GM21529 (cell line): ENCODE results near the gene GUCY2F.

Source experiments
- ATAC-seq: cut with Tn5 transposase; IDR thresholded peaks from one replicate; pipeline ENCODE4 v1.9.1; 2021; ENCODE audit not compliant: unreplicated experiment

Gene GUCY2F

DNA sequence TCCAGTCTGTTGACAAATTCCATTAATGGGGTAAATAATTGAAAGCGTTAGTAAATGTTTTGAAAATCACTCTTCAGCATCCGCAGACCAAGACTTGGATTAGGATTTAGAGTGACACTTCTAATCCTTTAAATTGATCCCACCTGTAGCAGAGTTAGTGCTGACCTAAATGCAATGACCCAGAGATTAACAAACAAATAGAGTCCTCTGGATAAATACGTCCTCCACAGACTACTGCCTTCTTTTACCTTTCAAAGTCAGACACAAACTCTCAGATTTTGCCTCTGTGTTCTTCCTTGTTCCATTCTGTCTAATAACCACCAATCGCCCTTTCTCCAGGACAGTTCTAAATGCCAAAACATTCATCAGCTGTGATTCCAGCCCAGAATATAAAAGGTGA is at the start of gene GUCY2F:
Gene GUCY2F, minus strand, starts transcription at position 101 of the 400 bp plus-strand sequence. CDS start 6,150 bp downstream, outside the sequence.
- no peak for ATAC-seq

DNA sequence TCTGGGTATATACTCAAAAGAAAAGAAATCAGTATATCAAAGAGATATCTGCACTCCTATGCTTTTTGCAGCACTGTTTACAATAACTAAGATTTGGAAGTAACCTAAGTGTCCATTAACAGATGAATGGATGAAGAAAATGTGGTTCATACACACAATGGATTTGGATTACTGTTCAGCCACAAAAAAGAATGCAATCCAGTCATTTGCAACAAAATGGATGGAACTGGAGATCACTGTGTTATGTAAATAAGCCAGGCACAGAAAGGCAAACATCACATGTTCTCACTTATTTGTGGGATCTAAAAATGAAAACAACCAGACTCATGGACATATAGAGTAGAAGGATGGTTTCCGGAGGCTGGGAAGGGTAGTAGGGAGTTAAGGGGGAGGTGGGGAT is 37.1 kb upstream of the GUCY2F start:
- no peak for ATAC-seq

DNA sequence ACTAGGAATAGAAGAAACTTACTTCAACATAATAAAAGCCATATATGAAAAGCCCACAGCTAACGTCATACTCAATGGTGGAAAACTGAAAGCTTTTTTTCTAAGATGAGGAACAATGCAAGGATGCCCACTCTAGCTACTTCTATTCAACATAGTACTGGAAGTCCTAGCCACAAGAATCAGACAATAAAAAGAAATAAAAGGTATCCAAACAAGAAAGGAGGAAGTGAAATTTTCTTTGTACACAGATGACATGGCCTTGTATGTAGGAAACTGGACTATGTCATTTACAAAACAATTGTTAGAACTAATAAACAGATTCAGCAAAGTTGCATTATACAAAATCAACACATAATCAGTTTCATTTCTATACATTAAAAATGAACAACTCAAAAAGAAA is 29.2 kb upstream of the GUCY2F start:
- ATAC-seq, result no peak

DNA sequence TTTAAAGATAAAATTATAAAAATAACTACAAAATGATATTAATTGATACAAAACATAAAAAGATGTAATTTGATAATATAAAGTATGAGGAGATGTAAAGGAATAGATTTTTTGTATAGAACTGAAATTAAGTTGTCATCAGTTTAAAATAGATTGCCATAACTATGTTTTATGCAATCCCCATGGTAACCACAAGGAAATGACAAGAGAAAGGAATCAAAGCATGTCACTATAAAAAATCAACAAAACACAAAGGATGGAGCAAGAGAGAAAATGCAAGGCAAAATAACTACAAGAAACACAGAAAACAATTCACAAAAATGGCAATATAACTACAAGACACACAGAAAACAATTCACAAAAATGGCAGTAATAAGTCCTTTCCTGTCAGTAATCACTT is 27.0 kb upstream of the GUCY2F start:
- no peak for ATAC-seq

DNA sequence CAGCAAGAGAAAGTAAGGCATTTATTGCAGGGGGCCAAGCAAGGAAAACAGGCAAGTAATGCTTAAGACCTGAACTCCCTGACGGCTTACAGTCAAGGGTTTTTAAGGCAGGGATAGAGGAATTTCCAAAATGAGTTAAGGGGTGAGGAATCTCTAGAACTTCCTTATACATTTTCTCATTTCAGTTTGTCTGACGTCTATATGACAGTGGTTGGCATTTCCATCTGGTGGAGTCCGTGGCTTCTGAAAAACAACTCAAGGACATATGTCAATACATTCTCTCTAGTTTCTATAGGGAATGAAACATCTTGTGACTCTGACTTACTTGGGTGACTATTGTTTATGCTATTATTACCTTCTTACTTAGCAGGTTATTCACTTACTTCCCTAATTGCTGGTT is 19.3 kb upstream of the GUCY2F start:
- no peak for ATAC-seq

DNA sequence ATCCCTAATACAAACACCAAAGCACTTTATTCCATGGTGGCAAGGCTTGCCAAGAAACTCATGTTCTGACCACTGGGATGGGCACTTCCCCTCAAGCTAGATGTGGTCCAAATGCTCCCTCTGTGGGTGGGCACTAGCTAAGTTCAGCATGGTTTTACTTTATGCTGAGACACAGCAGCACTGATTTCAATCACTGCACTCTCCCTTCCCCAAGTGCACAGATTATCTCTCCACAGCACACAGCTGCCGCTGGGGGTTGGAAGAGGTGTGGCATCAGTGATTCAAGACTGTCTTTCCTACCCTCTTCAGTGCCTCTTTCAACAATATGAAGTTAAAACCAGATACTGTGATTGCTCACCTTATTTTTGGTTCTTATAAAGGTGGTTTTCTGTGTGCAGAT is 16.5 kb upstream of the GUCY2F start:
- no peak for ATAC-seq

DNA sequence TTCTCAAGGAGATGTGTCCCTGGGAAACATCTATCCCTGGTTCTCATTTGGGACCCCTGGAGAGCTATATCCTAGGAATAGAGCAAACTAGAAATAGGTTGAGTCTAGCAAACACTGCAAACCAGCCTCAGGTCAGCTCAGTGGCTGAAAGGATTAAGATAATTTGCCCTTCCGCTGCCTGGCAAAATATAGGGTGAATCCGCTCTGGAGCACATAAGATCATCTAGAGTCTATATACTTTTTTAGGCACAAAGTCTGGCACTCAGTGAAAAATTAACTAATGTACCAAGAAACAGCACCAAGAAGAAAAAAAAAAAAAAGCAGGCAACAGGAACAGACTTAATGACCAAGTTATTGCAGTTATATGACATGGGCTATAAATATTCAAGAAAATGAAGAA is 7.3 kb upstream of the GUCY2F start:
- no peak for ATAC-seq

DNA sequence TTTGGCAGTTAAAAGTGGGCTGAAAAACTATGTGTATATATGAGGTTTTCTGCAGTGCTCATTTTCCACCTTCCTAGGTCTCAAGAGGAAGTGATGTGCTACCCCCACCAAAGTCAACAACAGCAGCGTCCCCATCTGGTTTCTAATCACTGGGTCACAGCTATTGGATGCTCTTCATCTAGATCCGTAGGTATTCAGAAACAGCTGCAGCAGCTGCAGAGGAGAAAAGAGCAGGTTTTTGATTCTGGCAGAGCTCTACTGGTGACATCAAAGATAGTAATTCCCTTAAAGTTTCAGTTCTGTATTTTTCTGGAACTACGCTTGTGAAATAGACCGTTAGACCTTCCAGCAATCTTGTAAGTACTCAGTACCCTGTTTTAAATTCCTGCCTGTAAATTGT is 5.8 kb upstream of the GUCY2F start:
- peak; percentile 63 for ATAC-seq

DNA sequence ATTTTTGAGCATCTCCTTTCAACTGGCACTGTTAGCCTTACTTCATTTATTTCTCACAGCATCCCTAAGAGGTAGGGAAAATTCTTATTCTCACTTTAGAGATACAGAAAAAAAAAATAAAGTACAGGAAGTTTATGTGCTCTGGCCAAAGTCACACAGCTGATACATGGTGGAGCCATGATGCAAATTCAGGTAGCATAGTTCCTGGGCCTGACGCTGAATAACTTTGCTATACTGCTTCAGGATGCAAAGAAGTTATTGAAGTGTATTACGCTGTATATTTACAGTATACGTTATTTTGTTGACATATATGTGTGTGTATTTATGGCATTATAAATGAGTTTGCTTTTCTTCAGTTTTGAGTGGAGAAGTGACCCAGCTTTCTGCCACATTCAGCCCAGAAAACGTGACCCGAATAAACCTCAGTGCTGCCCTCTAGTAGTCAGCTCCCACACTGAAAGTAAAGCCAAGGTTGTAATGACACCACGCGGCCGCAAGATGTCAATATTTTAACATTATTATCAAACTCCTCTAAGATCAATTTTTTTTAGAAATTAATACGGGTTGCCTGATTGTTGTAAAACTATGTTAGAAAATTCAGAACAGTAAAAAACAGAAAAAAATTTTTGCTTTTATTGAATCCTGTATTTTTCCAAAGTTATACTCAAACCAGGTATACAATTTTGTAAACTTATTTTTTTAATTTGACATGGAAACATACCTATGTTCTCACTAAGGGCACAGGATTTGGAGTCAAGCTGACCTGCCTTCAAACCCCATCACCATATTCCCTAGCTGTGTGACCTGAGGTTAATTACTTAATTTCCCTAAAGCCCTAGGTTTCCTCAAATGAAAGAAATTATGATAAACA is 3.8 kb upstream of the GUCY2F start:
- ATAC-seq, result peak; percentile 72

DNA sequence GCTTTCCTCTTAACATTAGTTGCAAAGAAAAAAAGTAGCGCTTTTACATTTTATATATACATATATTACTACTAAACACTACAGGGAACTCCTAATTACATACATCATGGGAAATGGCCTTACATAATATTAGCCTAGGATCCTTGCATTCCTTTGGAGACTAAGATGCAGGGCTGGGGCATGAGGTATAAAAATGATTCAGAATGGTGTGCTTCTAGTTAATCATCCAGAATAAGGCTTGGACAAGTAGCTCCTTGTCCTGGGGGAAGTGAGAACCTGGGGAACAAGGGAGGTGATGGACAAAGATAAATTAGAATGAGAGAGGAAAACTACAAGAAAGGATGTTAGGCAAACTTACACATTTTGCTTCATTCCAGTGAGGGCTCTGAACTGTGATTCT is 3.0 kb upstream of the GUCY2F start:
- ATAC-seq, result no peak

DNA sequence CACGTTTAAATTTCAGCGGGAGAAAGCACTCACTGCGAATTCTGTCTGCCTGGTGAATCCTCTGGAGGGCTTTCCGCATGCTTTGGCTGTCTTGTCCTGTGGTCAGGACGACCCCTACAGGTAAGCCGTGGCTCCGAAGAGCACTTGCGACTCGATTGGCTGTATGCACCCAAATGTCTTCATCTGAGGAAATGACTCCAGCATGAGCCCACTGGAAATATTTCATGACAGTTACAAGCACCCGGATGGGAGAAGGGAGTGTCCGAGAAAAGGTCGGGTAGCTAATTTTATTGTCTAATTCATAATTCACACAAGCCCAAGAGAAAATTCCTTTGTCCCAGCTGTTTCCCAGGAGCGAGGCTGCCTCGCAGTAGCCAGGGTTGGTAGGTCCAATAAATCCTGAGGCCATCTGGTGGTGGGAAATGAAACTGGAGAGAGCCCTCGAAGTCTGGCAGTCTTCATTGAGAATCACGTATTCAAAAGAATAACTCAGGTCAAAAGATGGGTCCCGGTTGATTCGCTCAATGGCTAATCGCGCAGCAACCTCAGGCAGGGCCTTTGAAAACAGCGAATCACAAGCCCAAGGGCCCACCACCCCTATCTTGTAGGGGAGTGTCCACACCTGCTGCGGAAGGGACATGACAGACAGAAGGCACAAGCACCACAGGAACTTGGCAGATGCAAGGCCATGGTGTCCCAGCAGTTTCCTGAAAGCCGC is 6.6 kb downstream of the GUCY2F start:
- peak; percentile 48 for ATAC-seq

DNA sequence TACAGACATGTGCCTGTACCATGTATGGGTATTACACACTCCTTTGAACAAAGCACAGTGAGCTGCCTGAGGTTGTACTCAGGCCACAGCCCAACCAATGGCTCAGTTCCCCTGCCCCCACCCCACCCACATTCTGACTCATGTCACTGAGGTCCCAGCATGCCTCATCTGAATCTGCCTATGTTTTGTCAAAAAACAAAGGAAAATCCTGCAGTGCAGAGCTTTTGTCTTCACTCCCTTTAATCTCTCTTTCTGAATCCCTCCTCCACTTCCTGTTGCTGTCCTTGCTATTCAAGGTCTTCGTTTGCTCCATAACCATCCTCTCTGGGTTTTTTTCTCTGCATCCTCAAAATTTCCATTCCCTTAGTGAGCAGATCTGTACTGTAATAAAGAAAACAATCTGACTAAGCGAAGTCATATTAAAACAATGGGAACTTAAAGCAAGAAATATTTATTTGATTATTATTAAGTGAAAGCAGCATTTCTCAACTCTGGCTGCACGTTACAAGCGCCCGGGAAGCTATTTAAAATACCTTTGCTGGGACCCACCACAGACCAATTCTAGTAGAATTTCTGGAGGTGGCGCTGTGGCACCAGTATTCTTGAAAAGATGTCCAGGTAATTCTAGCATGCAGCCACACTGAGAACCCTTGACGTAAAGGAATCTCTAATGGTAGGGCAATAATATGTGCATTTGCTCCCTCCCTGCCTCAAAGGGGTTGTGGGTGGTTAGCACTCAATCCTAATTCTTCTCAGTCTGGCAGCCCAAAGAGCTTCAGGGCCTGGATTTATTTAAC is 8.7 kb downstream of the GUCY2F start:
- ATAC-seq, result peak; percentile 65

DNA sequence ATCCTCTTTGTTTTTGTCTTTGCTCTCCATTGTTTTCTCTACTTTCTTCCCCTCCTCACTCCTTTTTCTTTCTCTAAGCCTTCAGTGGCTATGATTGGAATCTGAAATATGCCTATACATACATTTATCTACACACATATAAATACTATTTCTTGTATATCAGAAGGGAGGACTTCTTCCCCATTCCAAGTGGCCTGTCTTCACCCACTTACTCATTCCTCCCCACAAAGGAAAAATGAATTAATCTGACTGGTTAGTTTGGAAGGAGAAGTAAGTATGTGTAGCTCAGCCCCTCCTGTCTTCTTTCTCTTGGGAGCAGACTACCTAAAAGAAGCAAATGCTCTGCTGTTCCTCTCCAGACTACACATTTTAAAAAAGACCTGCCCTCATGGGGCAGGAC is 17.7 kb downstream of the GUCY2F start:
- no peak for ATAC-seq

DNA sequence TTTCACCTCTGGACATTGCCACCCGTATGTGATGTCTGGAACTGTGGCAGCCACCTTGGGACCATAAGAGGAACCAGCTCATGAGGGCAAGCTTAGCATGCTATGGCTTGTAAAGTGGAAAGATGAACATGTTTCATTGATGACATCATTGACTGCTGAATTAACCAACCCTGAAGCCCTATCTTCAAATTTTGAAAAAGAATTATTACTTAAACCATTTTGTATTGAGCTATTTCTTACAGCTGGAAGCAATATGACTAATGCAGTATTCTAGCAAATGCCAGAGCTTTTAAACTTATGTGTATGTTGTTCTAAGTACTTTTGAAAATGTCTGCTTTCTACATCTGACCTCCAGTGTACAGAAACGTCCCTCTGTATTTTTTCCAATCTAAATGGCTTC is 18.1 kb downstream of the GUCY2F start:
- ATAC-seq, result no peak

DNA sequence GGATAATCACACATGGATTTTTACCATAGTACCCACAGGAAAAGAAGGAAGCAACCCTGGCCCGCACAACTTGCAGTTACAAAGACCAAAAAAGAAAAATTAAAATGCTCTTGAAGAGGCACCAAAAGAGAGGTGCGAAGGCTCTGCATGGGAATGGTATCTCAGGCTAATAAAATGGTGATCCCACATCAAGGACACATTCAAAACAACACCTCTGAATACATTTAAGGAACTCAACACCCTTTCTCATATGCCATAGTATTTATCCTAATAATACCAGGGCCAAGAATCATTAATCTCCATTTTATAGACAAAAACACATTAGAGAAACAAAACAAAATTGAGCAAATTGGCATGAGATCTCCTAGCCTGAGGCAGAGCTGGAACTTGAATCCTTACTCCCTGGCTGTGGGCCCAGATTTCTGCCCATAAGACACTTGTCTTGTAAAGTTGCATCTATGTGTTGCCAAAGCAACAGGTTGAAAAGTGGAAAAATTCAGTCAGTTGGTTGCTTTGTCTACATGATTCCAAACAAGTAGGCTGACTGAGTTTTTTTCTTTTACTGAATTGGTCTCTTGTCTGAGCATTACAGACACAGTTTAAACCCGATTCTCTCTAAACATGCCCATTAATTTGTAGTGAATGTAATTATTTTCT is 33.5 kb downstream of the GUCY2F start:
- ATAC-seq, result no peak

DNA sequence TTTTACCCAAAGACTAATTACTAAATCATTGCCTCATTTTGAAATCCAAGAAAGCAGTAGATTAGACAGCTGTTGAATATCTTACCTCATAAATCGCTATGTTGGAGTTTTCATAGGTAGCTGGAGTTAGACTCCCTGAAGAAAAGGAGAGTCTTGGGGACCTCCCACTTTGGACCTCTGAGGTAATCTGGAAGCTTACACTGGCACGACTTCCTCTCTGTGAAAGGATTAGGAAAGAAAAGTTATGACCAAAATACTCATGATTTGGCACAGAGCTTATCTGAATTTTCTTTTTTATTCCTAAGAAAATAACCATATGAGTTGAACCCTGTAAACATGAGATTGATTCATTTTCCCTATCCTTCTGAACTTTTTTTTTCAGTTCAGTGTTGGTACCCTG is 40.6 kb downstream of the GUCY2F start:
- no peak for ATAC-seq

DNA sequence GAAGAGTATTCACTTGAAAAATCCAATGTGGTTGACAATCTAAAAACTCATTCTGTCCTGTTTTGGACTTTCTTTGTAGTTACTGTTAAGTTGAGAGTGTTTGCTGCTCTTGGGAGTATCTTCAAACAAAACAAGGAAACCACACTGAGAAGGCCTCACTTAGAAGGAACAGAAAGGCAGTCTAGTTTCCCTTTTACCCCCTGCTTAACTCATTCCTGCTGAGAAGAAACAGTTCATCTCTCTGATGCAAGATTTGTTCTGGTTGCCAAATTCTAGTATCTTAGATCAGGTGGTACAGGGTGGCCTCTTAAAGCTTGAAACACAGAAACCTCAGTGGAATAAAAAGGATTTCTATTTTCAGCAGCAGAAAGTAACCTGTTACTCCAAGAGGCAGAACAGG is 41.4 kb downstream of the GUCY2F start:
- ATAC-seq, result peak; percentile 92

DNA sequence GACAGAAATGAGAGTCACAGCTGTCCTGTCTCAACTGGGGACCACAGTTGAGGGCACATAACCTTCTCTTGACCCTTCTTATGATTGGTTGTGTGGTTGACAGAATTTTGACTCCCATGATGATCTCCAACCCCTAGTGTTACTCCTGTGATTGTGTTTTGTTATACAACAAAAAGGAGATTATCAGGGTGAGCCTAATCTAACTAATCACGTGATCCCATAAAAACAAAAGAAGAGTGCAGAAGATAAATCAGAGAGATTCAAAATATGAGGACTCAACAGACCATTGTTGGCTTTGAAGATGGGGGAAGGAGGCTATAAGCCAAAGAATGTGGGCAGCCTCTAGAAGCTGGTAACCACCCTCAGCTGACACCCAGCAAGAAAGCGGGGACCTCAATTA is 72.7 kb downstream of the GUCY2F start:
- no peak for ATAC-seq

DNA sequence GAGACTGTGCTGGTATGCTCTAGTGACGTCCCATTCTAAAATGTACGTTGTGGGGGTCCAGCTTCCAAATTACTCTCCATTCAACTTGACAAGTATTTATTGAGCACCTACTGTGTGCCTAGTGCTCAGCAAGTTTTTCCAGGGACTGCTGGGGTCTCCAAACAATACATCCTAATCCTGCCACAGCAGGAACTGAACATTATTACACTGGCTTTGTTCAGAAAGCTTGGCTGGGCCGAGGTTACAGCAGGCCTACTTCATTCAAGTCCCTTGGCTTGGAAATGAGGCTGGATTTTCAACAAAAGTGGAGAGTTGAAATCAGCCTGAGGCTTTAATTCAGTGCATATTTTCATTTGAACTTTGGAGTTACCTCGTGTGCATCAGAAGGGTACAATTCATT is 78.0 kb downstream of the GUCY2F start:
- ATAC-seq, result no peak

DNA sequence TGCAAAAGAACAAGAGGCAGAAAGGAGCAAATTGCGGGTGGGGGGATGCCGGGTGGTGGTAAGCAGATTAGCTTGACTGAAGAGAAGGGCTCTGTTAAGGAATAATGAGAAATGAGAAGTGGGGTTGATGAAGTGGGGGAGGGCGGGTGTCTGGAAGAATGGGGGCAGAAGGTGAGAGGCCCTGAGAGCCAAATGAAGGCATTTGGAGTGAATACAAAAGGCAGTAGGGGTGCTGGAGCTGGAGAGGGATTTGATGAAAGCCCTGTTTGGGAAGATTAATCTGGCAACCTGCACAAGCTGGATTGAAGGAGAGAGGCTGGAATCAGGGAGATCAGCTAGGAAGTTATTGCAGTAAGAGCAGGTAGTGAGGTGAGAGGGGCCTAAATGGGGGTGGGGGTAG is 82.1 kb downstream of the GUCY2F start:
- no peak for ATAC-seq

DNA sequence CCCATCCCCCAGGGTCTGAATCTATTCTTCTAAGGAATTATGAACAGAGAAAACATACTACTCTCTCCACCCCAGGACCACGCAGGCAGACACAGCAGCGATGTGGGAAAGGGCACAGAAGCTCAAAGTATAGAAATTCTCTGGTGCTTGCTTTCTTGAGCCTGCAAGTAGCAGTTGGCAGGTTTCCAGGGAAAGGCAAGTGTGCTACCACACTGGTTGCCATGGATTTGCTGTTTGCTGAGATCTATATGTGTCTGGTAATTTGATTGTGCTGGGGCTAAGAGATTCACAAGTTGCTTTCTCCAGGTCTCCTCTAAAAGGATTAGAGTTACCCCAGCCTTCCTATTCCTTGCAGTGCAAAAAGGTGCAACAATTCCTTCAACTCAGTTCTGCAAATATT is 83.1 kb downstream of the GUCY2F start:
- no peak for ATAC-seq
